ENCODE data around the gene PPT2.

Gene PPT2

GRCh38 chr6:32173051-32173727 is 19.2 kb downstream of the PPT2 start:
- FAIRE-seq = no peak
- DNase-seq (ENCODE audit: insufficient read length) = no peak
- no peak for TF ChIP-seq TAF1 (IDR thresholded peaks at IDR 0.05; ENCODE audit: borderline replicate concordance, low read depth, low read length)
- TF ChIP-seq POLR2A (IDR thresholded peaks at IDR 0.05; ENCODE audit: low read depth, low read length) = no peak
- no peak for TF ChIP-seq POLR2AphosphoS5 (IDR thresholded peaks at IDR 0.05; ENCODE audit: low read depth, low read length)

- FAIRE-seq (no peak), DNase-seq (ENCODE audit: insufficient read length) (no peak)
- TF ChIP-seq TAF1 (IDR thresholded peaks at IDR 0.05; ENCODE audit: borderline replicate concordance, low read depth, low read length) (no peak), POLR2A (IDR thresholded peaks at IDR 0.05; ENCODE audit: low read depth, low read length) (no peak), POLR2AphosphoS5 (IDR thresholded peaks at IDR 0.05; ENCODE audit: low read depth, low read length) (no peak)
Observed at GRCh38 chr6:32174416-32174815, 20.5 kb downstream of the PPT2 start.

- DNase-seq (ENCODE audit: insufficient read length) = no peak
- no peak for FAIRE-seq
- no peak for TF ChIP-seq TAF1 (IDR thresholded peaks at IDR 0.05; ENCODE audit: borderline replicate concordance, low read depth, low read length)
- TF ChIP-seq POLR2A (IDR thresholded peaks at IDR 0.05; ENCODE audit: low read depth, low read length) = no peak
- TF ChIP-seq POLR2AphosphoS5 (IDR thresholded peaks at IDR 0.05; ENCODE audit: low read depth, low read length) = no peak
Observed at GRCh38 chr6:32175322-32175710, 21.4 kb downstream of the PPT2 start.

DNA sequence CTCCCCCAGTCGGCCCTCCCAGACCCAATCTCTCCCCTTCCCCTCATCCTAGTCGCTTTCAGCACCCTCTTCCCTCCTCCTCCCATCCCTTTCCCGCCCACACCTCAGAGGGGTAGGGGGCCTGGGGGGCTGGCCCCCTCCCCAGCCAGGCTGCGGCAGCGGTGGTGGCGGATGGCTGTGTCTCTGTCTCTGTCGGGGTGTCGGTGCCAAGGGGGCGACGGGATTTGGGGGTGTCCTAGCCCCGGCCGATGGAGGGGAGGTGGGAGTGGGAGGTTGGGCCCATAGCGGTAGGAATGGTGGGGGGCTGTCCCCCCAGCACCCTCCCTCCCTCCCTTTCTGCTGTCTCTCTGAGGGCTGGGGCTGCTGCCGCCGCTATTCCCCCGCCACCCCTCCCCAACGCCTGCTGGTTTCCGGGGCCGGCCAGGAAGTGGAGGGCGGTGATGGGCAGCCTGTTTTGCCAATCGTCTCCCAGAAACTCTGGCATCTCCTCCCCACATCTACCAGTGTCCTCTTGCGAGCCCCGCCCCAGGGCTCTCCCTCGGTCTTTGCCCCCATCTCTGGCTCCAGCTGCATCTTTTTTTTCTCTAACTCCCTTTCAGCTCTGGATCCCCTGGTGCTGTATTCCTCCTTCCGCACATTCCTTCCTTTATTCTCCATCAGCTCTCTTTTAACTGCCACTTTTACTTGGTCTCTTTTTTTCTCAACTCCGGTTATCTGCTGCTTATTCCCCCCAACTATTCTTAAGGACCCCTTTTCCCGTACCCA is 22.0 kb downstream of the PPT2 start, which contains the start of gene AGPAT1:
Gene AGPAT1, minus strand, starts transcription at position 374 of the 765 bp plus-strand sequence. CDS start 4,588 bp downstream, outside the sequence.
- FAIRE-seq = peak; percentile 50
- DNase-seq (ENCODE audit: insufficient read length) = peak; percentile 97
- peak; percentile 69 for TF ChIP-seq POLR2AphosphoS5 (IDR thresholded peaks at IDR 0.05; ENCODE audit: low read depth, low read length)
- TF ChIP-seq TAF1 (IDR thresholded peaks at IDR 0.05; ENCODE audit: borderline replicate concordance, low read depth, low read length) = no peak; the same call in 1 of the 2 replicates
- TF ChIP-seq POLR2A (IDR thresholded peaks at IDR 0.05; ENCODE audit: low read depth, low read length) = peak; percentile 72

- TF ChIP-seq POLR2A (IDR thresholded peaks at IDR 0.05; ENCODE audit: low read depth, low read length) (no peak), POLR2AphosphoS5 (IDR thresholded peaks at IDR 0.05; ENCODE audit: low read depth, low read length) (no peak), TAF1 (IDR thresholded peaks at IDR 0.05; ENCODE audit: borderline replicate concordance, low read depth, low read length) (no peak)
- FAIRE-seq (no peak), DNase-seq (ENCODE audit: insufficient read length) (no peak)
Observed at GRCh38 chr6:32176476-32177182, 22.7 kb downstream of the PPT2 start.

DNA sequence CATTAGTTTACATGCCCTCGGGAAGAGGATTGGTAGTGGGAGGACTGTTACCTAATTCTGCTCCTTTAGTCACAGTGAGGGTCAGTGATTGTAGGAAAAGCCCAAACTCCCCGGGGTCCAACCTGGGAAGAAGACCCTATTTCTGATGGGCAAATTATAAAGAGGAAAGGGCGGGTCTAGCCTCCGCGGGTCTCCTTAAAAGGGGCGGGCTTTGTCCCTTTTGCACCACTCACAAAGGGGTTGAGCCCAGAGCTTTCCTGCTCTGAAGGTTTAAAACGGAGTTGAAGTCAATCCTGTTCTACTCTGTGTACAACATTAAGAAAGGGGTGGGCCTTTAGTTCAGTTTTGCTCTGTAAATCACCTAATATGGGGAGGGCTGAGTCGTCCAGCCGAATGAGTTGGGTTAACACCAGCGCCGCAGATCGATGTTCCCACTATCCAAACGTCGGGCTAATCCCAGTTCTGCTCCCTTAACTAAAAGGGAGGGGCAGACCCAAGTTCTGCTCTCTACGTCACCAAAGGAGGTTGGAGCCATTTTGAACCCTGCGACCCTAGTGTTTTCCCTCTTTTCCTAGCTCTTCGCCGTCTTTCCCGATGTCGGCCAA is 23.3 kb downstream of the PPT2 start:
- TF ChIP-seq POLR2A (IDR thresholded peaks at IDR 0.05; ENCODE audit: low read depth, low read length) (no peak), POLR2AphosphoS5 (IDR thresholded peaks at IDR 0.05; ENCODE audit: low read depth, low read length) (no peak; the same call in 1 of the 2 replicates), TAF1 (IDR thresholded peaks at IDR 0.05; ENCODE audit: borderline replicate concordance, low read depth, low read length) (no peak)
- no peak for FAIRE-seq
- DNase-seq (ENCODE audit: insufficient read length) = no peak

GRCh38 chr6:32177788-32178546 is 24.0 kb downstream of the PPT2 start, which contains the start of gene RNF5:
Gene RNF5 (plus strand): TSS chr6:32178405. CDS start chr6:32178512, 107 bp downstream.
- DNase-seq (ENCODE audit: insufficient read length) = peak; percentile 94
- peak; percentile 98 for FAIRE-seq
- TF ChIP-seq POLR2A (IDR thresholded peaks at IDR 0.05; ENCODE audit: low read depth, low read length) (no peak), TAF1 (IDR thresholded peaks at IDR 0.05; ENCODE audit: borderline replicate concordance, low read depth, low read length) (no peak), POLR2AphosphoS5 (IDR thresholded peaks at IDR 0.05; ENCODE audit: low read depth, low read length) (no peak; the same call in none of the 2 replicates)

- no peak for DNase-seq (ENCODE audit: insufficient read length)
- no peak for TF ChIP-seq POLR2AphosphoS5 (IDR thresholded peaks at IDR 0.05; ENCODE audit: low read depth, low read length)
- TF ChIP-seq POLR2A (IDR thresholded peaks at IDR 0.05; ENCODE audit: low read depth, low read length) = no peak
- TF ChIP-seq TAF1 (IDR thresholded peaks at IDR 0.05; ENCODE audit: borderline replicate concordance, low read depth, low read length) = no peak
- FAIRE-seq = no peak
Observed at GRCh38 chr6:32178547-32179440, 24.9 kb downstream of the PPT2 start.

- FAIRE-seq (no peak), DNase-seq (ENCODE audit: insufficient read length) (no peak)
- TF ChIP-seq POLR2A (IDR thresholded peaks at IDR 0.05; ENCODE audit: low read depth, low read length) (no peak), POLR2AphosphoS5 (IDR thresholded peaks at IDR 0.05; ENCODE audit: low read depth, low read length) (no peak), TAF1 (IDR thresholded peaks at IDR 0.05; ENCODE audit: borderline replicate concordance, low read depth, low read length) (no peak)
Observed at GRCh38 chr6:32179766-32180405, 25.9 kb downstream of the PPT2 start.

Data from GM12892 (cell line).